A549 (cell line): ENCODE results near the gene G6PC2. TPM values are rescaled to one million over a fixed set of nuclear protein-coding genes. Genes with fewer than 3 reads are reported as not detected.

Source experiments
- ATAC-seq, 2 experiments: fragments of 200-7000 bp in 1 of 2; fragments of >200 bp in 1 of 2; cut with Nextera tagmentation in 1 of 2; cut with Tn5 transposase in 1 of 2; 3 replicates each; pipeline versions ENCODE4 v1.8.0 to v1.9.1; 2018 to 2020; ENCODE audit warnings: mild to moderate bottlenecking in 1 of 2, moderate library complexity in 1 of 2
- CTCF ChIA-PET: fragments of 300-600 bp; sonication (Branson Sonifier 250); formaldehyde crosslinking; extraction: SDS; loops from one replicate; lab custom pipeline; 2021; ENCODE audit warnings: antibody characterized with exemption, inconsistent platforms; lab: Yijun Ruan, JAX
- POLR2A ChIA-PET: fragments of 350-600 bp; formaldehyde crosslinking; extraction: SDS; loops from one replicate; lab custom pipeline; 2021; ENCODE audit warnings: antibody characterized with exemption, inconsistent platforms; lab: Yijun Ruan, JAX
- DNase-seq, 2 experiments: peaks; one replicate each; pipeline versions ENCODE4 v3.0.0 to v3.0.0-alpha.2; 2011 to 2016; ENCODE audit warnings: low read depth in 1 of 2, low spot score in 1 of 2
- FAIRE-seq: peaks from 2 replicates; lab custom pipeline; 2011; peaks lifted over from hg19 to GRCh38; lab: Jason Lieb, UNC
- H3K27ac ChIP-seq, 2 experiments: fragments of >200 bp; sonication (Bioruptor Twin); formaldehyde crosslinking; 3 replicates each; pipeline ENCODE4 v1.5.1; 2016 to 2017
- H3K4me1 ChIP-seq: fragments of >200 bp; sonication (Bioruptor Twin); formaldehyde crosslinking; 3 replicates; pipeline ENCODE4 v1.6.1; 2016
- H3K4me2 ChIP-seq: fragments of >200 bp; sonication (Bioruptor Twin); formaldehyde crosslinking; 3 replicates; pipeline ENCODE4 v1.6.1; 2016
- H3K4me3 ChIP-seq: fragments of >200 bp; sonication (Bioruptor Twin); formaldehyde crosslinking; 3 replicates; pipeline ENCODE4 v1.5.1; 2016
- H3K9me3 ChIP-seq: fragments of >200 bp; sonication (Bioruptor Twin); formaldehyde crosslinking; 3 replicates; pipeline ENCODE4 v1.6.1; 2016
- CBX8 ChIP-seq: fragments of 200-600 bp; sonication (generic); IDR thresholded peaks from 2 replicates; pipeline ENCODE4 v1.6.1; 2016
- CHD4 ChIP-seq: fragments of 200-600 bp; sonication (generic); IDR thresholded peaks from 2 replicates; pipeline ENCODE4 v1.6.1; 2016; ENCODE audit warnings: antibody characterized with exemption, mild to moderate bottlenecking, borderline replicate concordance
- ELK1 ChIP-seq: fragments of 150-350 bp; IDR thresholded peaks from 2 replicates; pipeline ENCODE4 v1.6.1; 2014; ENCODE audit warnings: low read depth, mild to moderate bottlenecking, low read length
- FOSL2 ChIP-seq, 2 experiments: fragments of 450-650 bp in 1 of 2; fragments of >200 bp in 1 of 2; sonication (Bioruptor Twin) in 1 of 2; formaldehyde crosslinking; IDR thresholded peaks; 2 replicates each; pipeline versions ENCODE4 v1.5.0 to v1.6.1; 2016 to 2020; ENCODE audit warnings: mild to moderate bottlenecking in 1 of 2, moderate library complexity in 1 of 2
- FOXS1 ChIP-seq: fragments of 250-450 bp; sonication (Bioruptor Pico); IDR thresholded peaks from 2 replicates; pipeline ENCODE4 v1.5.0; 2020; ENCODE audit warnings: mild to moderate bottlenecking, moderate library complexity
- HDAC2 ChIP-seq: fragments of 200-600 bp; sonication (generic); IDR thresholded peaks from 2 replicates; pipeline ENCODE4 v1.6.1; 2016
- HEYL ChIP-seq: fragments of 250-450 bp; sonication (Bioruptor Pico); IDR thresholded peaks from 2 replicates; pipeline ENCODE4 v1.8.0; 2021; ENCODE audit warnings: mild to moderate bottlenecking, moderate library complexity
- HOXA7 ChIP-seq: fragments of 250-450 bp; sonication (Bioruptor Pico); IDR thresholded peaks from 2 replicates; pipeline ENCODE4 v1.5.0; 2020; ENCODE audit warnings: mild to moderate bottlenecking, moderate library complexity
- KDM5A ChIP-seq: fragments of 200-600 bp; sonication (generic); IDR thresholded peaks from 2 replicates; pipeline ENCODE4 v1.6.1; 2016; ENCODE audit warnings: antibody characterized with exemption, mild to moderate bottlenecking
- MYC ChIP-seq: IDR thresholded peaks from 2 replicates; pipeline ENCODE4 v1.6.1; 2012; ENCODE audit warnings: mild to moderate bottlenecking, inconsistent platforms, low read length, improper control_type of control experiment, borderline replicate concordance
- NPAS2 ChIP-seq: fragments of 250-450 bp; sonication (Bioruptor Pico); IDR thresholded peaks from 2 replicates; pipeline ENCODE4 v1.8.0; 2022; ENCODE audit warnings: mild to moderate bottlenecking, moderate library complexity, borderline replicate concordance
- PHF8 ChIP-seq: fragments of 200-600 bp; sonication (generic); IDR thresholded peaks from 2 replicates; pipeline ENCODE4 v1.6.1; 2016; ENCODE audit warnings: low read depth, mild to moderate bottlenecking, antibody characterized with exemption, moderate library complexity, borderline replicate concordance
- POLR2A ChIP-seq: IDR thresholded peaks from 2 replicates; pipeline ENCODE4 v1.6.1; 2012; ENCODE audit warnings: mild to moderate bottlenecking, low read length
- POLR2AphosphoS2 ChIP-seq: conservative IDR thresholded peaks from 2 replicates; pipeline ENCODE4 v1.6.1; 2012; ENCODE audit warnings: low read length, improper control_type of control experiment, inconsistent platforms
- RAD21 ChIP-seq, 2 experiments: fragments of >200 bp in 1 of 2; sonication (Bioruptor Twin) in 1 of 2; formaldehyde crosslinking in 1 of 2; IDR thresholded peaks in 1 of 2; conservative IDR thresholded peaks in 1 of 2; 2 replicates in 1 of 2; 3 replicates in 1 of 2; pipeline ENCODE4 v1.6.1; 2012 to 2018; ENCODE audit warnings: inconsistent platforms in 1 of 2
- RFX5 ChIP-seq: fragments of 450-650 bp; IDR thresholded peaks from 2 replicates; pipeline ENCODE4 v1.7.1; 2014; ENCODE audit warnings: antibody characterized with exemption, mild to moderate bottlenecking, moderate library complexity
- SREBF2 ChIP-seq: fragments of 450-650 bp; IDR thresholded peaks from 2 replicates; pipeline ENCODE4 v1.6.1; 2014; ENCODE audit warnings: mild to moderate bottlenecking, moderate library complexity
- ZC3H11A ChIP-seq: fragments of 450-650 bp; IDR thresholded peaks from 2 replicates; pipeline ENCODE4 v1.6.1; 2014; ENCODE audit warnings: antibody characterized with exemption, mild to moderate bottlenecking
- ZNF302 ChIP-seq: fragments of 250-450 bp; sonication (Bioruptor Pico); IDR thresholded peaks from 2 replicates; pipeline ENCODE4 v1.9.0; 2021; ENCODE audit warnings: inconsistent platforms, mild to moderate bottlenecking, moderate library complexity
- WGBS: methylation state at CpG from one replicate; pipeline ENCODE4 v1.1.6; 2017; ENCODE audit errors: missing lambda C conversion rate; 5-methylcytosine and 5-hydroxymethylcytosine counted together
- polyA plus RNA-seq, 4 experiments: library from polyadenylated mRNA; depleted of rRNA in 3 of 4; stranded (reverse); fragments of >200 nt; fragmentation: RNase III in 1 of 4; extraction: RNeasy Plus Mini Kit Qiagen cat#74134 plus additional on column Dnase treatment in 1 of 4; gene quantifications; 2 replicates in 3 of 4; 3 replicates in 1 of 4; pipeline ENCODE4 v1.2.3, GENCODE V29; 2011 to 2017
- TF ChIP-seq, protein P1 (sequence below): fragments of >200 bp; sonication (Bioruptor Twin); formaldehyde crosslinking; IDR thresholded peaks from 2 replicates; pipeline ENCODE4 v1.6.1; 2016
- TF ChIP-seq, protein P2 (sequence below): fragments of 250-450 bp; sonication (Bioruptor Pico); IDR thresholded peaks from 2 replicates; pipeline ENCODE4 v1.5.0; 2020; ENCODE audit warnings: low read depth, mild to moderate bottlenecking, moderate library complexity
- TF ChIP-seq, protein P3 (sequence below): fragments of 200-600 bp; sonication (generic); IDR thresholded peaks from 2 replicates; pipeline ENCODE4 v1.6.1; 2016; ENCODE audit warnings: antibody characterized with exemption, mild to moderate bottlenecking, moderate library complexity
- TF ChIP-seq, protein P4 (sequence below): IDR thresholded peaks from 2 replicates; pipeline ENCODE4 v1.6.1; 2012; ENCODE audit warnings: low read depth, borderline replicate concordance

Gene G6PC2
- polyA plus RNA-seq, 2 of the 4 experiments (the other 2 are of a cell fraction): not detected

- no peak for DNase-seq
- CTCF ChIA-PET: interaction anchor here (0.7 to 2.7 kb wide), 6 partner anchors 9 to 210 kb away, joined by 3 to 11 read pairs (median 3); no protein-coding TSS in a partner anchor
- Histone ChIP-seq H3K4me2 (no peak overlapping the region), H3K4me1 (no peaks in the 10 kb centered on the region), H3K4me3 (no peak overlapping the region), H3K27ac (no peak overlapping the region), H3K9me3 (no peaks in the 10 kb centered on the region)
- POLR2A ChIA-PET: no interaction called here
- WGBS: 70% methylated on average over 14 of the region's 14 CpGs
- no peak for FAIRE-seq
- ATAC-seq: no peak
- TF ChIP-seq ZC3H11A (no peak), RFX5 (no peak), SREBF2 (no peak), HDAC2 (no peak), FOXS1 (no peak), CBX8 (no peak), POLR2AphosphoS2 (no peak), NPAS2 (no peak), RAD21 (conservative IDR thresholded peaks at IDR 0.05 in 1 of 2, IDR thresholded peaks at IDR 0.05 in 1 of 2) (no peak), HOXA7 (CRISPR knock-in tag) (no peak), ELK1 (no peak), CHD4 (no peak), HEYL (CRISPR knock-in tag) (no peak), MYC (no peak), POLR2A (no peak)
- TF ChIP-seq, protein P1, sequence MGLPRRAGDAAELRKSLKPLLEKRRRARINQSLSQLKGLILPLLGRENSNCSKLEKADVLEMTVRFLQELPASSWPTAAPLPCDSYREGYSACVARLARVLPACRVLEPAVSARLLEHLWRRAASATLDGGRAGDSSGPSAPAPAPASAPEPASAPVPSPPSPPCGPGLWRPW: no peak
- TF ChIP-seq, protein P2, sequence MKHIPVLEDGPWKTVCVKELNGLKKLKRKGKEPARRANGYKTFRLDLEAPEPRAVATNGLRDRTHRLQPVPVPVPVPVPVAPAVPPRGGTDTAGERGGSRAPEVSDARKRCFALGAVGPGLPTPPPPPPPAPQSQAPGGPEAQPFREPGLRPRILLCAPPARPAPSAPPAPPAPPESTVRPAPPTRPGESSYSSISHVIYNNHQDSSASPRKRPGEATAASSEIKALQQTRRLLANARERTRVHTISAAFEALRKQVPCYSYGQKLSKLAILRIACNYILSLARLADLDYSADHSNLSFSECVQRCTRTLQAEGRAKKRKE (CRISPR knock-in tag): no peak
- TF ChIP-seq, protein P3, sequence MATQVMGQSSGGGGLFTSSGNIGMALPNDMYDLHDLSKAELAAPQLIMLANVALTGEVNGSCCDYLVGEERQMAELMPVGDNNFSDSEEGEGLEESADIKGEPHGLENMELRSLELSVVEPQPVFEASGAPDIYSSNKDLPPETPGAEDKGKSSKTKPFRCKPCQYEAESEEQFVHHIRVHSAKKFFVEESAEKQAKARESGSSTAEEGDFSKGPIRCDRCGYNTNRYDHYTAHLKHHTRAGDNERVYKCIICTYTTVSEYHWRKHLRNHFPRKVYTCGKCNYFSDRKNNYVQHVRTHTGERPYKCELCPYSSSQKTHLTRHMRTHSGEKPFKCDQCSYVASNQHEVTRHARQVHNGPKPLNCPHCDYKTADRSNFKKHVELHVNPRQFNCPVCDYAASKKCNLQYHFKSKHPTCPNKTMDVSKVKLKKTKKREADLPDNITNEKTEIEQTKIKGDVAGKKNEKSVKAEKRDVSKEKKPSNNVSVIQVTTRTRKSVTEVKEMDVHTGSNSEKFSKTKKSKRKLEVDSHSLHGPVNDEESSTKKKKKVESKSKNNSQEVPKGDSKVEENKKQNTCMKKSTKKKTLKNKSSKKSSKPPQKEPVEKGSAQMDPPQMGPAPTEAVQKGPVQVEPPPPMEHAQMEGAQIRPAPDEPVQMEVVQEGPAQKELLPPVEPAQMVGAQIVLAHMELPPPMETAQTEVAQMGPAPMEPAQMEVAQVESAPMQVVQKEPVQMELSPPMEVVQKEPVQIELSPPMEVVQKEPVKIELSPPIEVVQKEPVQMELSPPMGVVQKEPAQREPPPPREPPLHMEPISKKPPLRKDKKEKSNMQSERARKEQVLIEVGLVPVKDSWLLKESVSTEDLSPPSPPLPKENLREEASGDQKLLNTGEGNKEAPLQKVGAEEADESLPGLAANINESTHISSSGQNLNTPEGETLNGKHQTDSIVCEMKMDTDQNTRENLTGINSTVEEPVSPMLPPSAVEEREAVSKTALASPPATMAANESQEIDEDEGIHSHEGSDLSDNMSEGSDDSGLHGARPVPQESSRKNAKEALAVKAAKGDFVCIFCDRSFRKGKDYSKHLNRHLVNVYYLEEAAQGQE: no peak
- TF ChIP-seq, protein P4, sequence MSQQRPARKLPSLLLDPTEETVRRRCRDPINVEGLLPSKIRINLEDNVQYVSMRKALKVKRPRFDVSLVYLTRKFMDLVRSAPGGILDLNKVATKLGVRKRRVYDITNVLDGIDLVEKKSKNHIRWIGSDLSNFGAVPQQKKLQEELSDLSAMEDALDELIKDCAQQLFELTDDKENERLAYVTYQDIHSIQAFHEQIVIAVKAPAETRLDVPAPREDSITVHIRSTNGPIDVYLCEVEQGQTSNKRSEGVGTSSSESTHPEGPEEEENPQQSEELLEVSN: no peak
These were observed 34.9 kb downstream of the G6PC2 start for GRCh38 chr2:168935810-168936581.

DNA sequence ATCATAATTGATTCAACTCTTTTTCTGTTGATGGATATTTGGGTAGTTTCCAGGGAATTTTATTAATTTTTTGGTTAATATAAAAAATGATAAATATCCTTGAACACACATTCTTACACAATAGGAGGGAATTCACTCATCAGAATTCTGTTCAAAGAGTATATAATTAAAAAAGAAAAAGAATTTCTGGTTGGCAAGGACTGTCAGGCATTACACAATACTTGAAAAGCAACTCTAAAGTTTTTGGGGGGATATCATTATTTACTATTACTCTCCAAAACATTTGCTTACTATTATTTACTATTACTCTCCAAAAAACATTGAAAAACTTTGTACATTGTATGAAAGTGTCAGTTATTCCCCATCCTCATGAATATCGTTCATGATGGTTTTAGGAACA lies 38.0 kb downstream of the G6PC2 start:
- Histone ChIP-seq H3K9me3 (no peaks in the 10 kb centered on the region), H3K4me1 (no peaks in the 10 kb centered on the region), H3K4me2 (no peak overlapping the region), H3K4me3 (no peak overlapping the region), H3K27ac (no peak overlapping the region)
- FAIRE-seq (no peak), ATAC-seq (no peak), DNase-seq (no peak)
- ChIA-PET CTCF (no interaction called here), POLR2A (no interaction called here)
- TF ChIP-seq RFX5: no peak
- no peak for TF ChIP-seq KDM5A
- no peak for TF ChIP-seq ZNF302 (CRISPR knock-in tag)
- TF ChIP-seq, protein P2 (CRISPR knock-in tag): no peak
- no peak for TF ChIP-seq POLR2AphosphoS2
- TF ChIP-seq PHF8: no peak
- TF ChIP-seq FOSL2 (IDR thresholded peaks at IDR 0.05): no peak
- TF ChIP-seq FOSL2 (CRISPR knock-in tag; IDR thresholded peaks at IDR 0.05): no peak
- TF ChIP-seq CBX8: no peak
- TF ChIP-seq FOXS1: no peak
- TF ChIP-seq, protein P3: no peak
- WGBS: 72% methylated on average over 1 of the region's 1 CpG
